ENCODE measurements around the gene DERL3.

The DERL3 gene

GRCh38 chr22:23837911-23838680 is 710 bp downstream of the DERL3 start:
- Histone ChIP-seq H3K4me1 (no peaks in the 10 kb centered on the region), H3K4me3 (ENCODE audit: low read depth, low read length) (no peak overlapping the region), H3K79me2 (no peaks in the 10 kb centered on the region), H3K27me3 (ENCODE audit: control insufficient read depth, insufficient read depth, low read length) (no peaks in the 10 kb centered on the region), H3K9ac (no peak overlapping the region), H3K36me3 (ENCODE audit: control insufficient read depth, insufficient read depth, low read length) (no peaks in the 10 kb centered on the region), H2AFZ (no peak overlapping the region), H3K9me3 (ENCODE audit: control insufficient read depth, low read length) (no peaks in the 10 kb centered on the region), H3K4me2 (ENCODE audit: low read length) (no peak overlapping the region), H3K27ac (no peak overlapping the region)
- TF ChIP-seq, protein P1, sequence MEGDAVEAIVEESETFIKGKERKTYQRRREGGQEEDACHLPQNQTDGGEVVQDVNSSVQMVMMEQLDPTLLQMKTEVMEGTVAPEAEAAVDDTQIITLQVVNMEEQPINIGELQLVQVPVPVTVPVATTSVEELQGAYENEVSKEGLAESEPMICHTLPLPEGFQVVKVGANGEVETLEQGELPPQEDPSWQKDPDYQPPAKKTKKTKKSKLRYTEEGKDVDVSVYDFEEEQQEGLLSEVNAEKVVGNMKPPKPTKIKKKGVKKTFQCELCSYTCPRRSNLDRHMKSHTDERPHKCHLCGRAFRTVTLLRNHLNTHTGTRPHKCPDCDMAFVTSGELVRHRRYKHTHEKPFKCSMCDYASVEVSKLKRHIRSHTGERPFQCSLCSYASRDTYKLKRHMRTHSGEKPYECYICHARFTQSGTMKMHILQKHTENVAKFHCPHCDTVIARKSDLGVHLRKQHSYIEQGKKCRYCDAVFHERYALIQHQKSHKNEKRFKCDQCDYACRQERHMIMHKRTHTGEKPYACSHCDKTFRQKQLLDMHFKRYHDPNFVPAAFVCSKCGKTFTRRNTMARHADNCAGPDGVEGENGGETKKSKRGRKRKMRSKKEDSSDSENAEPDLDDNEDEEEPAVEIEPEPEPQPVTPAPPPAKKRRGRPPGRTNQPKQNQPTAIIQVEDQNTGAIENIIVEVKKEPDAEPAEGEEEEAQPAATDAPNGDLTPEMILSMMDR (IDR thresholded peaks at IDR 0.05) = no peak

GRCh38 chr22:23837496-23837859 is 1.3 kb downstream of the DERL3 start:
- H3K9me3 ChIP-seq (ENCODE audit: control insufficient read depth, low read length) = no peaks in the 10 kb centered on the region
- no peaks in the 10 kb centered on the region for H3K27me3 ChIP-seq (ENCODE audit: control insufficient read depth, insufficient read depth, low read length)
- no peaks in the 10 kb centered on the region for H3K79me2 ChIP-seq
- no peak overlapping the region for H3K4me2 ChIP-seq (ENCODE audit: low read length)
- H3K4me1 ChIP-seq = no peaks in the 10 kb centered on the region
- H3K27ac ChIP-seq = no peak overlapping the region
- H3K36me3 ChIP-seq (ENCODE audit: control insufficient read depth, insufficient read depth, low read length) = no peaks in the 10 kb centered on the region
- H3K9ac ChIP-seq = no peak overlapping the region
- H2AFZ ChIP-seq = no peak overlapping the region
- TF ChIP-seq, protein P1 (IDR thresholded peaks at IDR 0.05) = no peak
- no peak overlapping the region for H3K4me3 ChIP-seq (ENCODE audit: low read depth, low read length)

- no peak overlapping the region for H3K9ac ChIP-seq
- H3K4me1 ChIP-seq = no peaks in the 10 kb centered on the region
- no peak overlapping the region for H3K4me2 ChIP-seq (ENCODE audit: low read length)
- H3K27ac ChIP-seq = no peak overlapping the region
- TF ChIP-seq, protein P1 (IDR thresholded peaks at IDR 0.05) = no peak
- H3K79me2 ChIP-seq = no peaks in the 10 kb centered on the region
- no peaks in the 10 kb centered on the region for H3K36me3 ChIP-seq (ENCODE audit: control insufficient read depth, insufficient read depth, low read length)
- H3K27me3 ChIP-seq (ENCODE audit: control insufficient read depth, insufficient read depth, low read length) = no peaks in the 10 kb centered on the region
- H2AFZ ChIP-seq = no peak overlapping the region
- no peak overlapping the region for H3K4me3 ChIP-seq (ENCODE audit: low read depth, low read length)
- no peaks in the 10 kb centered on the region for H3K9me3 ChIP-seq (ENCODE audit: control insufficient read depth, low read length)
Measured at GRCh38 chr22:23836692-23837495, 1.9 kb downstream of the DERL3 start.

GRCh38 chr22:23836281-23836680 is 2.5 kb downstream of the DERL3 start:
- TF ChIP-seq, protein P1 (IDR thresholded peaks at IDR 0.05) = no peak
- Histone ChIP-seq H3K9ac (no peak overlapping the region), H3K79me2 (no peaks in the 10 kb centered on the region), H3K4me1 (no peaks in the 10 kb centered on the region), H2AFZ (no peak overlapping the region), H3K9me3 (ENCODE audit: control insufficient read depth, low read length) (no peaks in the 10 kb centered on the region), H3K27ac (no peak overlapping the region), H3K27me3 (ENCODE audit: control insufficient read depth, insufficient read depth, low read length) (no peaks in the 10 kb centered on the region), H3K4me3 (ENCODE audit: low read depth, low read length) (no peak overlapping the region), H3K36me3 (ENCODE audit: control insufficient read depth, insufficient read depth, low read length) (no peaks in the 10 kb centered on the region), H3K4me2 (ENCODE audit: low read length) (no peak overlapping the region)

All from parathyroid adenoma (tissue), 2 donors.